GM18870 (cell line): Measurements from ENCODE around the gene RECQL5.
"Not testable (repeated sequence)": the region's sequence is repeated elsewhere in the genome, so short reads cannot be mapped to it uniquely, and the experiment has no call there.

Experiments used
- ATAC-seq: cut with Tn5 transposase; IDR thresholded peaks from one replicate; pipeline ENCODE4 v1.9.1; 2021; ENCODE audit warnings: moderate library complexity; ENCODE audit not compliant: unreplicated experiment

RECQL5 gene

DNA sequence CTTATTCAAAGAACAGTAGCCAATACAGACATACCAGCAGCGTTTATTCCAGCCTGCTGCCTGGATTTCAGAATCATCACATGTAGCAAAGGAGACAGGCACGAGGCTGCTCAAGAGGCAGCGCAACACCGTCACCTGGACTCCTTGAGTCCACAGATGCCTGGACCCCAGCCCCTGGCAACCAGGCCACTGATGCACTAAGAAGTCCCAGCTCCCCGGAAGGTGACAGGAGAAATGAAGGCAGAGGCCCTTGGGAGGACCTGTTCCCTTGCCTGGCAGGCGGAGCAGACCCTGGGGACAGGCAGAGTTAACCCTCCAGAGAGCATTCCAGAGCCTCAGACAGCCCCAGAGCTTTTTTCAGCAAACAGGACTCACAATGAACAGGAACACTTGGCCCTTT, 17.3 kb downstream of the RECQL5 start:
- no peak for ATAC-seq

DNA sequence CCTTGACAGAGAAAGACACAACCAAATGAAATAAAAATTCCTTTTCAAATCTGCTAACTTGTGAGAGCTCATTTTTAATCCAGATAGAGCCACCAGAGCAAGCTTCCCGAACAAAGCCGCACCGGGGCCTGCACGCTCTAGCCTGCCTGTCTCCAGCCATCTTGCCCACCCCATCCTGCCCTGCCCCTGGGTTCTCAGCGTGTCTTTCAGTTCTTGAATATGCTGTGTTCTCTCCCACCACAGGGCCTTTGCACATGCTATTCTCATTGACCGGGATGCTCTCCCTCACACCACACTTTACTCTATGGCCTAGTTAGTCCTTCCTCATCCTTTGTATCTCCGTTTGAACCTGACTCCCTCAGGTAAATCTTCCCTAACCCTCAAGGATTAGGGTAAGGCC, 19.0 kb downstream of the RECQL5 start:
- no peak for ATAC-seq

DNA sequence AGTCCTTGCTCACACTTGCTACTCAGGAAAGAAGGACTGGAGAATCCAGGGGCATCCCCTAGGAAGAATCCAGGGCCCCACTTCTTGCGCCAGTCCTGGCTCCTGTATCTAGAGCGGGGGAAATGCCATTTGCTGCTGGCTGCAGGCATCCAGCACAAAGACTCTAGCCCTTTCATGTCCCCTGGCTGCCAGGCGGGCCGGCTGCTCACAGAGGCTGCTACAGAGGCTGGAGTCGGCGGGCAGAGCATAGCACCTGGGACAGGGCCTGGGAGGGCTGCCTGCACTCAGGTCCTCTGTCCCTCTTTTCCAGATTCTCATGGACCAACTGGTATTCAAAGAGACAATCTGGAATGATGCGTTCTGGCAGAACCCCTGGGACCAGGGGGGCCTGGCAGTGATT, 19.9 kb downstream of the RECQL5 start:
- no peak for ATAC-seq

DNA sequence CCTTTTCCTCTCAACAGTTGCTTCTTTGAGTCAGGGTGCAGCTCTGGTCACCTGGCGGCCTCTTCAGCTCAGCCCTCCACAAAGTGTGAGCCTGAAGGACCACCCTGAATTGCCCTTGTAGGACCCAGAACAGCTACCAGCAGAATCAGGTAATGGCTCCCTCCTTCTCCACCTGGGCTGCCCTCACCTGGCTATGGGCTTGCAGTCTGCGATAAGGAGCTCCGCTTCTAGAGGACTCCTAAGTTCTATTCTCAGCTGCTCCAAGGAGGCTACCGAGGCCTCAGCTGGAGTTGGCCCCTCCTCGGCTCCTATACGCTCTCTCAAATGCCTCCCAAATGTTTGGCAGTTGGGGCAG, 20.3 kb downstream of the RECQL5 start:
- ATAC-seq: no peak

DNA sequence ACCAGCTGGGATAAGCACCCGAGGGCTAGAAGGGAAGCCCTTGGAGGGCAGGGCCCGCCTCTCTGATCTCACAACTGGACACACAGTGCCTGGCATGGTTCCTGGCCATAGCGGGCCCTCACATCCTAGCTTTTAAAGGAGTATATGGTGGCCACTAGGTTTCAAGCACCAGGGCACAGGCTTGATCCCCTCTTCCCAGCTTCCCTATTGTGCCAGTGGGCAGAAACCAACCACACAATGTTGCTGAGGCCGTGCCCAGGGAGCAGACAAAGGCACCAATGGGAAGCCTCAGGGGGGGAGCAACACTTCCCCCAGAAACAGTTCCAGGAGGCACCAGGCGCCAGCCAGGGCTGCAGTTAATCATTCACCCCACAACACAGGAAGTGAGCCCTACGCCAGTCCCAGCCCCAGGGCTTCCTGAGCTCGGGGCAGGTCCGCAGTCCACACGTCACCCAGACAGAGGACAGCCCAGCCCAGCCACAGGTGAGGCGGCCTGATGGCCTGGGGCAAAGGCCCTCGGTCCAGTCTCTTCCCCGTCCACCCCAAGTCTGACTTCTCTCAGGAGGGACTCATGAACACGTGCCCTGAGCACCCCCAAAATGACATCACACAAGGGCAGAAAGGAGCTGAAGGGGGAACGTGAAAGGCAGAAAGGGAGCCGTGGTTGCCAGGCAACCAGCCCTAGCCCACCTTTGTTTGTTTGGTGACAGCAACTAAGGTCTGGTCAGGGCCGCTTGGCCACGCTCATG, 20.9 kb downstream of the RECQL5 start:
- ATAC-seq: peak; percentile 74

DNA sequence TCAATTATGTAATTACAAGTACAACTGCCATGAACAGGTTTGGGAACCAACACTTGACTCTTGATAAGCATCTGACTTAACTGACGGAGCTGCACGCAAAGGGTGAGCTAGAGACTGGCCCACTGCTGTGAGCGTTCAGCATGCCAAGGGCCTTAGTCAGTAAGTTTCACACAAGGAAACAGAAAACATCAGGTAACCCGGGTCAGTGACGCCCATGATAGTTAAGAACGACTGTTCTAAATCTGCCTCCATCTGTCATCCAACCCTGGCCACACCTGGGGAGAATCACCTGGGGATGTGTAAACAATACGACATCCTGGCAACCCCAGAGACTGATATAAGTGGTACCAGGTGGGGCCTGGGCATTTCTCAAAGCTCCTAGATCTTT, 21.5 kb downstream of the RECQL5 start:
- no peak for ATAC-seq

DNA sequence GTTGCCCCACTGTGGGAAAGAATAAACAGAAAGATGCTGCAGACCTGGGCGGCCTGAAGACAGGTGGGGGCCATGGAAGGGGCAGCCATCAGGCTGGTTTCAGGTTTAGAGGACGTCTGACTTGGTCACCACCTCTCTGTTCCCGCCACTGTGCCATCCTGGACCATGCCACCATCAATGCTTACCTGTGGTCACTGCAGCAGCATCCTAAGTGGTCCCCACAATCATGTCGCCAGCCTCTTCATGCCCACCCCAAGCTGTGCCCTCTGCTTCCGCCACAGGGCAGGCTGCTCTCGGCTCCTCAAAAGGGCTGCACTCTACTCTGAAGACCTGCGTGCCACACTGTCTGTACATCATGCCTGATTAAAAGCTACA, 23.3 kb downstream of the RECQL5 start:
- ATAC-seq: no peak

DNA sequence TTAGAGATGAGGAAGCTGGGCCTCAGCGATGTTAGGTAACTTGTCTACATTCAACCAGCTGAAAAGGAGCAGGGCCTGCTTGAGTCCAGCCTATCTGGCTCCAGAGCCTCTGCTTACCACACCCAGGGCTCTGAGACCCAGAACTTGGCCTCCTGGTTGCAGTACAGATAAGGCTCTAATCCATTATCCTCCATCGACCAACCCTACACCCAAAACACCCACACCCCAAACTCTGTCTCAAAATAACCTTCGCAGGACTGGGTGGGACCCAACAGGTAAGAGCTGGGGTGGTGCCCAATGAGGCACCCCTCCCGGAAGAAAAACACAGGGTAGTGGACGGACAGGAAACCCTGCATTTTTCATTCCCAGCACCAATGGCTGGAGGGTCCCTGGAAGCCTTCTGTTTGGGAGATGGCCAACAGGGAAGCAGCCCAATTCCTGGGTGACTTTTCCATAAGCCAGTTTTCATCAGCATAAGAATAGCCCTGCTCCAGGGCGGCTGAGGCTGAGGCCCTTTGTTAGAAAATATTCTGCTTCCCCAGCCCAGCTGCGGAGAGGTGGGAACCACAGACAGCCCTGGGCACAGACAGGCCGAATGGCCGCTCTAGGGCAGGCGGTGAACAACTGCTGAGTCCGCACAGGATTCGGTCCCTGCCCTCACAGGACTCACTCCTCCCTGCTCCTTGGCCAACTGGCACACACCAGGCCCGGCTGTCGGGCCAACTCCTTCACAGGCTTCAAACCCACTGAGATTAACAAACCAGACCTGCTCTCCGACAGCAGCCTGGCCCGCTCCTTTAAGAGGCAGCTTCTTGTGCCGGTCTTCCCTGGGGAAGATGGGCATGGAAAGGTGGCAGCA, 23.9 kb downstream of the RECQL5 start:
- ATAC-seq: no peak

DNA sequence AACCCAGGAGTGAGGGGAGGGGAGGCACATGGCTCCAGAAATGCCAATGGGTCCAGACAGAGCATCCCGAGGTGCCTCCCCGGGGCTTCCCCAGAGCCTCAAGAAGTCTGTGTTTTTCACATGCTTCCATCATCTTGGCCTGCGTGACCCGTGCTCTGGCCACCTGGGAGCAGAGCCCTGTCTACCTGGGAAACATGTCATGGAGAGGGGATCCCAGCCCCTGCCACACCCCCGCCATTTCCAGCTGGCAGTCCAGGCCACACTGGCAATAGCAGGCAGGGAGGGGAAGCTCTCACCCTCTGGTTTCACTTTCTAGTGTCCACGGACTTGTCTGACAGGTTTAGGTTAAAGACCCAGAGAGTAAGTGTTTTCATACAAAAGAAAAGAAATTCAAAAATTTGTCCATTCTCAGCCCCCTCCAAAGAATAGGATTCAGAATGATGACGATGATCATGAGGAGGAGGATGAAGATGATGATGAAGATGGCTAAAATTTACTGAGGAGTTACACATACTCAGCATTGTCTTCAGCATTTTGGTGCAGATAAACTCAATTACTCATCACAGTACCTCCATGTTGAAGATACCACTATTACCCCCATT, 24.7 kb downstream of the RECQL5 start:
- no peak for ATAC-seq

DNA sequence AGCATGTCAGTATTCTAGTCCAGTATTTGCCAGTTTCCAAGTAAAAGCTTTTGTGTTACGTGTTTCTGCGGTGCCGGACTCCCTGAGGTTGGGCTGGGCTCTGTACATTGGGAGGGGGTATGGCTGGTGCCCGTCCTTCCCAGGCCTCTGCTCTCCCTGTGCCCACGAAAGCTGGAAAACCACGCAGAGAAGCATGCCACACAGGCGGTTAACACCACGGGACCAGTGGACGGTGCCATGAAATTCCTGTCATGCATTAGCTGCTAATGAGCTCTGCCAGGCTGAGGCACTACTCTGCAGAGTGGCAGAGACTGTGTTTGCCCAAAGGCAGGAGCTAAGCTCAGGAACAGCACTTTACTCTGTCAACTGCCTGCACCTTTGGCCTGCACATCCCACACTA, 25.6 kb downstream of the RECQL5 start:
- ATAC-seq: no peak

DNA sequence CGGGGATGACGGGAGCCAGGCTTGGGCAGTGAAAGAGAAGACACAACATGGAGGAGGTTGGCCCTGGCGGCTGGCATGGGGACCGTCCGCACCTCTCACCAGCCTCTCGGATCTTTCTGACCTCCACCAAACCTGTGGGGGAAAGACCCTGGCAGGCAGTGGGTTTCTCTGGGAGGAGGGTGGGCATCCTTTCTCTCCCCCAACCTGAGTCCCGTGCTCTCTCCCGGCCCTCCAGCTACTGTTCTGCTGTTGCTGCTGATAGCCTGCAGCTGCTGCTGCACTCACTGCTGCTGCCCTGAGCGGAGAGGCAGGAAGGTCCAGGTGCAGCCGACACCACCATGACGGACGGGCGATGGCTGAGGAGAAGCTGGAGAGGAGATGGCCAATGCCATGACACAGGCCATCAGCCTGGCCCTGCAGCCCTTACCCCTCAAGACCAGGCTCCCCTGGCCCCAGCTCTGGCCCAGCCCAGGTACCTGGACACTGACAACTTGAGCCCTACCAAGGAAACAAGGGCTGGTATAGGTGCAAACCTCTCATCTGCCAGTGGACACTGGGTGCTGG, 26.3 kb downstream of the RECQL5 start:
- ATAC-seq: no peak

DNA sequence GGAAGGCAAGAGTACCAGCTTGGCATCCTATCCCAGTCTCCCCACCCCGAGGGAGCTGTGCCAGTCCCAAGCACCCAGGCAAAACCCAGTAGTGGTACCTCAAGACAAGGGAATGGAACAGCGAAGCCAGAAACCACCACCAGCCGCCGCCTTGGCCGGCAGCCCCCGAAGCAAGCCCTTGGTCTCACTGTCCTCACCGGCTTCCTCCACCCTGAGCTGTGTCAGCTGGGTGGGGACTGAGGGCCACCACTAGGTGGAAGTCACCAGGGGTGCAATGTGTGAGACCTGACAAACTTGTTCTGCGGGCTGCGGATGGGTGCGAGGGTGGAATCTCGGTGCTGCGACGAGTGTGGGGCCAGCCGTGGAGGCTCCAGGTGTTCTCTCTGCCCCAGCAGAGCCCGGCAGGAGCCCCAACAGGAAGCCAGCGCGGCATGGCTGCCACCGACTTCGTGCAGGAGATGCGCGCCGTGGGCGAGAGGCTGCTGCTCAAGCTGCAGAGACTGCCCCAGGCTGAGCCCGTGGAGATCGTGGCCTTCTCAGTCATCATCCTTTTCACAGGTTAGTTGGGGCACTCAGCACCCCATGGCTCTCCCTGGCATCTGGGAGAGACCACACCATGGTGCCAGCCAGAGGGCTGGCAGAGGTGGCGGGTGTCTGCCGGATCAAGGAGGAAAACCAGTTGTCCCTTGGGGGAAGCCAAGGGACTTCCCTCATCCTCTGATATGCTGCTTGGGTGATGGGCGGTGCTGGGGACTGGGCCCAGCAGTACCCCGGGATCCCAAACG, 27.0 kb downstream of the RECQL5 start:
- no peak for ATAC-seq

DNA sequence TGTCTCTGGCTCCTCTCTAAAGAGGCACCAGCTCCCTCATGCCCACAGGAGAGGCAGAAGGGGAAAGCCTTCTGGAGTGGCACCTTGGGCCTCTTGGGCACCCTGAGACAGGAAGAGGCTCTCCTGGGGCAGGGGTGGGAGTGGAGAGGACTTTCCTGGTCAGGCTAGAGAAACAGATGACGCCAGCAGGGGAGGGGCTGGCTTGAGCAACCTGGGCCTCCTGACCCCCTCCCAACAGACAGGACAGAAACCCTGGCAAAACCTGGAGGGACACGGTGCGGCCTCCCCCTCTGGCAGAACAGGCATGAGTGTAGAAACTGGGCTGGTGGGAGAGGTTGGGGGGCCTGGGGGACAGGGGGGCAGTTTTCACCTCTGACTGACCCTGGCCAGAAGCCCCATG, 27.6 kb downstream of the RECQL5 start:
- no peak for ATAC-seq

DNA sequence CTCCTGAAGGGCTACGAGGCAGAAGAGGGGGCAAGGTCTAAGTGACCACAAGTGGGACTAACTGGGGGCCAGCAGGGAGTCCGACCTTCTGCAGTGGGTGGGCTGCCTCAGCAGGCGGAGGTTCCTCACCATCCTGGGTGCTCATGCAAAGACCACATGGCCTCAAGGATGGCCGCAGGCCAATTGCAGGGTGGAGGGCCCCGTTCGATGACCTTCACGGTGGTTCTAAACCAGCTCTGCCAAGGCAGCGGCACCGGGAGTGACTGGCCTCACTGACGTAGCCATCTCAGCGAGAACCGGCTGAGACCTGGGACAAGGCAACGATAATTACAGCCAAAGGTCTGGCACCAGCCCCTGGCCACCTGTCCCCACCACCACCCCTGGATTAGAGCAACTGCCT, 28.1 kb downstream of the RECQL5 start:
- ATAC-seq: no peak

DNA sequence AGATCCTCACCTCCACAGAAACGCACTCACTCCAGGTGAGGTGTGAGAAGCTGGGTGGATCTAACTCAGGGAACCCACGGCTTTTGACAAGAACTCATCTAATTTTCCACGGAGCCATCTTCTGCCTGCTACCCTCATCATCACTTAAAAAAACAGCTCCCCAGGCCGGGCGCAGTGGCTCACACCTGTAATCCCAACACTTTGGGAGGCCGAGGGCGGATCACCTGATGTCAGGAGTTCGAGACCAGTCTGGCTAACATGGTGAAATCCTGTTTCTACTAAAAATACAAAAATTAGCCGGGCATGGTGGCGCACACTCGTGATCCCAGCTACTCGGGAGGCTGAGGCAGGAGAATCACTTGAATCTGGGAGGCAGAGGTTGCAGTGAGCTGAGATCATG, 28.9 kb downstream of the RECQL5 start:
- ATAC-seq: not testable (repeated sequence)

DNA sequence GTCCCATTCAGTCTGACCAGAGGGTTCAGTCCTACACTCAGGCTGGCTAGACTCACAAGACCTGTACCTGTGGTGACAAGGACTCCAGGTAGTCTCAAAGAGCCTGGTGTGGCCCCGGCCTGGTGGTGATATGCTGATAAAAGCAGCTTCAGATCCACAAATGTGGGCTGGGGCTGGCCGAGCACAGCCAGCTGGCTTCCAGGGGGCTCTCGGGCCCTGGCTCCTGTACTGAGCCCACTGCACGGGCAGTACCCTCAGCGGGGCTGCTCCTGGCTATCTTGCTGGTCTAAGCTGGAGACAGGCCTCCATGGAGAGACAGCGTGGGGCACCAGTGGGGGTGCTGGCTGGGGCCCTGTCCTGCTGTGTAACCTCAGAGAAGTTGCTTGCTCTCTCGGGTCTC, 29.4 kb downstream of the RECQL5 start:
- no peak for ATAC-seq

DNA sequence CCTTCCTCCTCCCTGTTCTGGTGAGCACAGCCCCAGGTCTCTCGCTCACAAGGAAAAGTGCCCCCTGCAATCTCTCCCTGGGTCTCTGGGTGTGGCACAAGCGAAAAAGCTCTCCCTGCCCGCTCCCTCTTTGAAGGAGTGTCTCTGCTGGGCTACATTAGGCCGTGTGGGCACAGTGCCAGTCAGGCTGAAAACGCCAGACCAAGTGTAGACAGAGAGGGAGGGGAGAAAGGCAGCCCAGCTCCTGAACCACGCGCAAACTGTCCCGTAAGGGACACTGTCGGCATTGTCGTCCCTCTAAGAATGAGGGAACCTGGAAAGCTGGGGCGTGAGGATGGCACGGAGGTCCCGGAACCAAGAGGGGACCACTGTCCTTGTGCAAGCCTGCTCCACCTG, 29.8 kb downstream of the RECQL5 start:
- ATAC-seq: no peak

DNA sequence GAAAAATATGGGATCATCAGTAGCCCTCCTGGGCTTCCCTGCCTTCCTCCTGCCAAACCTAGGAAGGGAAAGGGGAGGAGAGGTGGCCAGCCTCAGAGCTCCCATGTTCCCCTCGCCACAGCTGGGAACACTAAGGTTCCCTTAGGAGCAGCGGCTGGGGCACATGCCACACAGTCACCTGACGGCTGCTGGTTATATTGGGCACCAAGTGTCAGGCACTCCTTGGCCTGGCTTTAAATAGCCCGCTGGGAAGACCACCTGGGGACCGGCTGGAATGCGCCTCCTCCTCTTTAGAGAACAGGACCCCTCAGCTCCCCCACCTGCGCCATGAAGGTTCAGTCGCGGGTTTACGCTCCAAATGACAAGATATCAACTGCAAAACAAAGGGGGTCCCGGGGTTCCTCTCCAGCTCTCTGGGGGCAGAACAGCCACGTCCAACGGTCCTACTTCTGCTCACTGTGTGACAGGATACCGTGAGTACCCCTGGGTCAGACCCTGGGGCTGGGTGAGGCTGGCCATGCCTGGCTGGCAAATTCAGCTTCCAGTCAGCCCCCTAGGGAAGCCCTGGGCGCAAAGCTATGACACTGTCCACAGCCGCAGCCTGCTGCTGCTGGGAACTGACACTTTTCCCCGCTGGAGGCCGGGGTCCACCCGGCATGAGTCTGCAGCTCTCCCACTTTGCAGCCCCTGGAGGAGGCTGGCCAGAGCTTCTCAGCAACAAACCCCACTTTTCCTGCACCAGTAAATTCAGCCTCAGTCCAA, 30.4 kb downstream of the RECQL5 start:
- no peak for ATAC-seq

DNA sequence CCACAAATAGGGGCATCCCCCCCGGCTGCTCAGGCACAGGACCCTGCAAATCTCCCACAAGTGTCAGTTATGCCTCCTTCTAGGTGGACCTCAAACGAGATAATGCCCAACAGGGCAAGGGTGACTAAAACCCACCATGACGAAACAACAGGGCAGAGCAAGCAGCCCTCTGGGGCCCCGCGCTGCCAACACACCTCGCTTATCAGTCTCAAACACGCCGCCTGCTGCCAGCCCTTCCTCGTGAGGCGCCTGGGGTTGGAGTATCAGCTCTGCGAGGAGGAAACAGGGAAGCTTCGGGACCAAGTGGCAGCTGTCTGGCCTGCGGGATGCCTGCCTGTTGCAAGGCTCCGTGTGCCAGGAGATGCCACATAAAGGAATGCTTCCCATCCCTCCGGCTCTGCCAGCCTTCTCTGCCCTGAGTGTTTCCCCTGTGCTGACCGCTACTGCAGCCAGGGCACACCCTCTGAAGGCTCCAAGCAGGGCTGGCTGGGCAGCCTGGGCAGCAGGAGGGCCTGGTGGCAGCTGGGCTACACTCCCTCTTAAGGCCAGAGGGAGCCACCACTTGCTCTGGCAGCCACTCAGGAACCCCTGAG, 31.2 kb downstream of the RECQL5 start:
- no peak for ATAC-seq
